Sigmoid colon (tissue), 7 donors: ENCODE measurements around the gene PRCD. TPM values are rescaled to one million over a fixed set of nuclear protein-coding genes. Genes with fewer than 3 reads are reported as not detected.
A peak's percentile ranks its signal among the peaks of the same experiment; 100 is the strongest.

Experiments used
- DNase-seq: peaks from one replicate; pipeline ENCODE4 v3.0.0-alpha.2; 2019
- H3K27ac ChIP-seq, 4 donors: fragments of 200-600 bp; sonication (generic); one replicate each; pipeline ENCODE4 v1.5.1; 2016 to 2019; ENCODE audit warnings: mild to moderate bottlenecking in 1 of 4
- H3K27me3 ChIP-seq, 3 donors: fragments of 200-600 bp; sonication (generic); one replicate each; pipeline ENCODE4 v1.5.1; 2019; ENCODE audit warnings: mild to moderate bottlenecking in 1 of 3
- H3K36me3 ChIP-seq, 4 donors: fragments of 200-600 bp; sonication (generic); one replicate each; pipeline ENCODE4 v1.5.1; 2016 to 2019
- H3K4me1 ChIP-seq, 4 donors: fragments of 200-600 bp; sonication (generic); one replicate each; pipeline ENCODE4 v1.5.1; 2017 to 2019
- H3K4me3 ChIP-seq, 4 donors: fragments of 200-600 bp; sonication (generic); one replicate each; pipeline ENCODE4 v1.5.1; 2017 to 2019; ENCODE audit warnings: mild to moderate bottlenecking in 2 of 4, moderate library complexity in 1 of 4
- H3K9me3 ChIP-seq, 4 donors: fragments of 200-600 bp in 3 of 4; sonication (generic) in 3 of 4; one replicate each; pipeline versions ENCODE4 v1.5.1 to v1.6.1; 2013 to 2019
- EP300 ChIP-seq, 4 donors: sonication (generic); formaldehyde crosslinking; IDR thresholded peaks; one replicate each; pipeline ENCODE4 v1.6.1; 2017; ENCODE audit warnings: antibody characterized with exemption in 4 of 4
- POLR2A ChIP-seq, 2 donors: fragments of 450-650 bp; IDR thresholded peaks; one replicate each; pipeline ENCODE4 v1.6.1; 2016; ENCODE audit warnings: antibody characterized with exemption in 2 of 2, mild to moderate bottlenecking in 2 of 2, moderate library complexity in 2 of 2
- POLR2AphosphoS5 ChIP-seq, 4 donors: sonication (generic); formaldehyde crosslinking; IDR thresholded peaks; one replicate each; pipeline ENCODE4 v1.6.1; 2017; ENCODE audit warnings: antibody characterized with exemption in 4 of 4
- WGBS, 2 donors: extraction: QIAGEN DNeasy Blood & Tissue Kit; methylation state at CpG; one replicate each; pipeline ENCODE4 v1.1.7; 2013; 5-methylcytosine and 5-hydroxymethylcytosine counted together
- intact Hi-C: fragments of 100-400 bp; cut with DNase I; formaldehyde crosslinking; loops from one replicate; pipeline ENCODE4 v1.15.1; 2023
- polyA plus RNA-seq, 3 donors: library from polyadenylated mRNA; stranded (reverse); fragments of 200-250 nt; gene quantifications; one replicate each; pipeline ENCODE4 v1.2.3, GENCODE V29; 2013
- total RNA-seq, 4 donors: library from RNA; depleted of rRNA; stranded (reverse); fragments of >200 nt; gene quantifications; one replicate each; pipeline ENCODE4 v1.1.0, GENCODE V29; 2016
- TF ChIP-seq, protein P1 (sequence below), 4 experiments: fragments of 450-650 bp in 3 of 4; fragments of 200-600 bp in 1 of 4; IDR thresholded peaks; one replicate each; pipeline ENCODE4 v1.5.1; 2016 to 2019; ENCODE audit warnings: antibody characterized with exemption in 4 of 4, mild to moderate bottlenecking in 3 of 4, moderate library complexity in 2 of 4
- donor health status: healthy with polysubstance abuse.
- donor health status: Bipolar disorder and iron deficiency.
- donor health status: healthy.

PRCD gene
- total and polyA plus RNA-seq, 7 donors = 1.1 to 7.1 (median 5.3) TPM; not detected in 1

DNA sequence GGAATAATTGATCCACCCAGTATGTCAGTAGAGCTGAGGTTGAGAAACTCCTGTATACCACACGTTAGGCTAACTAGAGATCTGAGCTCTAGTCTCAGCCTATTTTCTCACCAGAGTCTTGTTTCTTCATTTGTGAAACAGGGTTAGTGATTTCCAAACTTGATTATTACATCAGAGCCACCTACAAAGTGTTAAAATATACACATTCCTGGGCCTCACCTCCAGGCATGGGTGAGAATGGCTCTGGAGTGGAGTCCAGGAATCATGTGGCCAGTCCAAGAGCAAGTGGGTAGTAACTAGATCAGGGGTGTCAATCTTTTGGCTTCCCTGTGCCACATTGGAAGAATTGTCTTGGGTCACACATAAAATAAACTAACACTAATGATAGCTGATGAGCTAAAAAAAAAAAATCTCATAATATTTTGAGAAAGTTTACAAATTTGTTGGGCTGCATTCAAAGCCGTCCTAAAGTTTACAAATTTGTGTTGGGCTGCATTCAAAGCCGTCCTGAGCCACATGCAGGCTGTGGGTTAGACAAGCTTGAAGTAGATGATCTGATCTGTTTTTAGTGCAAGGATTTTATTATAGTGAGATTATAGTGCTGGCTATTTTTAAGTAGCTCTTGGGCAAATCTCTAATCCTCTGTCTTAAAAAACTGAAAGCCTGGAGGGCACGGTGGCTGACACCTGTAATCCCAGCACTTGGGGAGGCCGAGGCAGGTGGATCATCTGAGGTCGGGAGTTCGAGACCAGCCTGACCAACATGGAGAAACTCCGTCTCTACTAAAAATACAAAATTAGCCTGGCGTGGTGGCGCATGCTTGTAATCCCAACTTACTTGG is 20.4 kb downstream of the PRCD start:
- 82 to 84% methylated on average over 10 of the region's 10 CpGs for WGBS, 2 donors
- H3K4me1 ChIP-seq = peaks cover 0 to 56% (median 54%) of the 10 kb centered on the region in 4 donors
- H3K4me3 ChIP-seq = no peak overlapping the region
- peak overlapping the region; percentile 57 to 62 (median 60) for H3K27ac ChIP-seq
- no peaks in the 10 kb centered on the region for H3K27me3 ChIP-seq
- no peak for DNase-seq
- H3K9me3 ChIP-seq = no peaks in the 10 kb centered on the region
- intact Hi-C loops = no loop called here
- TF ChIP-seq POLR2AphosphoS5 (IDR thresholded peaks at IDR 0.05) = no peak
- TF ChIP-seq EP300 (IDR thresholded peaks at IDR 0.05) = no peak
- TF ChIP-seq, protein P1, sequence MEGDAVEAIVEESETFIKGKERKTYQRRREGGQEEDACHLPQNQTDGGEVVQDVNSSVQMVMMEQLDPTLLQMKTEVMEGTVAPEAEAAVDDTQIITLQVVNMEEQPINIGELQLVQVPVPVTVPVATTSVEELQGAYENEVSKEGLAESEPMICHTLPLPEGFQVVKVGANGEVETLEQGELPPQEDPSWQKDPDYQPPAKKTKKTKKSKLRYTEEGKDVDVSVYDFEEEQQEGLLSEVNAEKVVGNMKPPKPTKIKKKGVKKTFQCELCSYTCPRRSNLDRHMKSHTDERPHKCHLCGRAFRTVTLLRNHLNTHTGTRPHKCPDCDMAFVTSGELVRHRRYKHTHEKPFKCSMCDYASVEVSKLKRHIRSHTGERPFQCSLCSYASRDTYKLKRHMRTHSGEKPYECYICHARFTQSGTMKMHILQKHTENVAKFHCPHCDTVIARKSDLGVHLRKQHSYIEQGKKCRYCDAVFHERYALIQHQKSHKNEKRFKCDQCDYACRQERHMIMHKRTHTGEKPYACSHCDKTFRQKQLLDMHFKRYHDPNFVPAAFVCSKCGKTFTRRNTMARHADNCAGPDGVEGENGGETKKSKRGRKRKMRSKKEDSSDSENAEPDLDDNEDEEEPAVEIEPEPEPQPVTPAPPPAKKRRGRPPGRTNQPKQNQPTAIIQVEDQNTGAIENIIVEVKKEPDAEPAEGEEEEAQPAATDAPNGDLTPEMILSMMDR (IDR thresholded peaks at IDR 0.05) = no peak
- no peak for TF ChIP-seq POLR2A (IDR thresholded peaks at IDR 0.05)
- peaks cover 0 to 19% (median 0%) of the 10 kb centered on the region in 4 donors for H3K36me3 ChIP-seq

DNA sequence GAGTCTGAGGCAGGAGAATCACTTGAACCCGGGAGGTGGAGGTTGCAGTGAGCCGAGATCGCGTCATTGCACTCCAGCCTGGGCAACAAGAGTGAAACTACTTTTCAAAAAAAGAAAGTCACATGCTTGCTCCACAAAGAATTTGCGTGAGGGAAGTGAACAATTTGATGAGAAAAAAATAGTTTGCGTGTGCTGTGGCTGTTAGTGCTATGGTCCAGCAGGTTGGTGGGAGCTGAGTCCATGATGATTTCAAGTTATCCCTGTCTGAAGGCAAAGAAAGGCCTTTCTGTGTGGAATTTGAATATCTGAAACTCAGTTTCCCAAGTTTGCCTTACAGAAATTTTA is 21.0 kb downstream of the PRCD start:
- Histone ChIP-seq H3K36me3 (peaks cover 0 to 25% (median 0%) of the 10 kb centered on the region in 4 donors), H3K9me3 (no peaks in the 10 kb centered on the region), H3K27ac (peak overlapping the region; percentile 57 to 62 (median 60)), H3K4me3 (no peak overlapping the region), H3K4me1 (peaks cover 0 to 56% (median 54%) of the 10 kb centered on the region in 4 donors), H3K27me3 (no peaks in the 10 kb centered on the region)
- WGBS, 2 donors = 79 to 87% methylated on average over 6 of the region's 6 CpGs
- DNase-seq = no peak
- TF ChIP-seq POLR2AphosphoS5 (IDR thresholded peaks at IDR 0.05) = no peak
- TF ChIP-seq EP300 (IDR thresholded peaks at IDR 0.05) = no peak
- TF ChIP-seq POLR2A (IDR thresholded peaks at IDR 0.05) = no peak
- TF ChIP-seq, protein P1 (IDR thresholded peaks at IDR 0.05) = no peak
- intact Hi-C loops = no loop called here

DNA sequence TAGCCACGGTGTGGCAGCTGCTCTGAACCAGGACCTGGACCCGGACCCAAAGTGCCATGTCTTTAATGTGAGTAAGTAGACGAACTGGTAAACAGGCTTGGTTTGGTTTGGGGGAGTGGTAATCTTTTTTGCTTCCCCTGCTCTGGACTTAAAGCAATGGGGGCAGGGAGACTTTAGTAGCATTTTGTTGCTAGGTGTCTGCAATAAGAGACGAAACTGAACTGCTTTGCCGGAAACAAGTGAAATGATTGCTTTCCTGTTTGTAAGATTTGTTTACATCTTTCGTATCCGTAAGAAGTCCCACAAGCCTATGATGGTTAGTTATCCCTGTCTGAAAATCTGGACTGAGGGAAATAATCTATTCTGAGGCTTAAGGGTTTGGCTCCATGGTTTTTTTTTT is 21.5 kb downstream of the PRCD start:
- no peak overlapping the region for H3K4me3 ChIP-seq
- DNase-seq = no peak
- peak overlapping the region; percentile 57 to 62 (median 60) for H3K27ac ChIP-seq
- intact Hi-C loops = no loop called here
- TF ChIP-seq POLR2A (IDR thresholded peaks at IDR 0.05) = no peak
- TF ChIP-seq EP300 (IDR thresholded peaks at IDR 0.05) = no peak
- TF ChIP-seq, protein P1 (IDR thresholded peaks at IDR 0.05) = no peak
- TF ChIP-seq POLR2AphosphoS5 (IDR thresholded peaks at IDR 0.05) = no peak
- peaks cover 0 to 30% (median 0%) of the 10 kb centered on the region in 4 donors for H3K36me3 ChIP-seq
- no peaks in the 10 kb centered on the region for H3K9me3 ChIP-seq
- WGBS, 2 donors = 68 to 71% methylated on average over 7 of the region's 7 CpGs
- no peaks in the 10 kb centered on the region for H3K27me3 ChIP-seq
- peaks cover 0 to 56% (median 54%) of the 10 kb centered on the region in 4 donors for H3K4me1 ChIP-seq

DNA sequence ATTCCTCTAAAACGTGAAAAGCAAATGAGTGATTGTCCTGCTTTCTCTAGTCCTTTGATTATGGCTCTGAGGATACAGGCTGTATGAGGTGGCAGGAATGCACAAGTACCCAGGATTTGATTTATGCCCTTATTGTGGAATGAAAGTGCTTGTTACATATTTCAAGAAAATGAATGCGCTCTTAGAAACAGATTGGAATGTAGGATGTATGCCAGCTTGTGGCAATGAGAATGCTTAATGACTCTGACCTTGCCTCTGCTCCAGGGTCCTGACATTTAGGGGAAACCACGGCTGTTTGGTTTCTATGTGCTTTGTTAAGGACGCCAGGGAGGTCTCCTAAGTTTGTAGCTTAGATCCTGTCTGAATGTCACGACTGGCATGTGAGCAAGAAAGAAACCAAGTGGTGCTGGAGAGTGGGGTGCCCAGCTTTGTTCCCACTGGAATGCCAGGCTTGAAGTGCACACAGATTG is 22.0 kb downstream of the PRCD start:
- peak overlapping the region; percentile 57 to 62 (median 60) for H3K27ac ChIP-seq
- no peaks in the 10 kb centered on the region for H3K9me3 ChIP-seq
- peaks cover 0 to 32% (median 0%) of the 10 kb centered on the region in 4 donors for H3K36me3 ChIP-seq
- no peaks in the 10 kb centered on the region for H3K27me3 ChIP-seq
- 64 to 74% methylated on average over 5 of the region's 5 CpGs for WGBS, 2 donors
- H3K4me3 ChIP-seq = no peak overlapping the region
- intact Hi-C loops = no loop called here
- DNase-seq = no peak
- TF ChIP-seq, protein P1 (IDR thresholded peaks at IDR 0.05) = no peak
- TF ChIP-seq POLR2AphosphoS5 (IDR thresholded peaks at IDR 0.05) = peak in 2 of 4 donors; percentile 4 to 25
- peaks cover 0 to 52% (median 49%) of the 10 kb centered on the region in 4 donors for H3K4me1 ChIP-seq
